ENCODE measurements around the gene ETFRF1. TPM values are rescaled to one million over a fixed set of nuclear protein-coding genes. Genes with fewer than 3 reads are reported as not detected.

The ETFRF1 gene
- total RNA-seq, 1 donor = 27.2 TPM

DNA sequence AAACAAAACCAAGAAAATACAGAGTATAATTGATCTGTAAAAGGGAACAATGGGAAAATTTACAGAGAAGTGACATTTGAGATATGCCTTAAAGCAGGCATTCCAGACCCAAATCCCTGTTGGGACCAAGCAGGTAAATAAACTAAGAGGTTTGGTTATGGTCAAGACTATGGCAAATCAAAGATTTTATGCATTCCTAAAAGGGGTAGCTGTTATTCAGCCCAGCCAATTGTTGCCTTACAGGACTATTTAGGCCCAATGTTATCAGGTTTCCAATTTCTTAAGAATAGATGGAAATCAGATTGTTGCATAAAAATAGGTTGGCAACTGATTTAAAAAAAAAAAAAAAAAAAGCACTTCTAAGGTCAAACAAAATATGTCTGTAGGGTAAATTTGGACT lies 5.4 kb upstream of the ETFRF1 start:
- no peak overlapping the region for H3K4me3 ChIP-seq (ENCODE audit: low read depth, low read length)
- DNase-seq (ENCODE audit: low read depth) = no peak
- TF ChIP-seq, protein P1, sequence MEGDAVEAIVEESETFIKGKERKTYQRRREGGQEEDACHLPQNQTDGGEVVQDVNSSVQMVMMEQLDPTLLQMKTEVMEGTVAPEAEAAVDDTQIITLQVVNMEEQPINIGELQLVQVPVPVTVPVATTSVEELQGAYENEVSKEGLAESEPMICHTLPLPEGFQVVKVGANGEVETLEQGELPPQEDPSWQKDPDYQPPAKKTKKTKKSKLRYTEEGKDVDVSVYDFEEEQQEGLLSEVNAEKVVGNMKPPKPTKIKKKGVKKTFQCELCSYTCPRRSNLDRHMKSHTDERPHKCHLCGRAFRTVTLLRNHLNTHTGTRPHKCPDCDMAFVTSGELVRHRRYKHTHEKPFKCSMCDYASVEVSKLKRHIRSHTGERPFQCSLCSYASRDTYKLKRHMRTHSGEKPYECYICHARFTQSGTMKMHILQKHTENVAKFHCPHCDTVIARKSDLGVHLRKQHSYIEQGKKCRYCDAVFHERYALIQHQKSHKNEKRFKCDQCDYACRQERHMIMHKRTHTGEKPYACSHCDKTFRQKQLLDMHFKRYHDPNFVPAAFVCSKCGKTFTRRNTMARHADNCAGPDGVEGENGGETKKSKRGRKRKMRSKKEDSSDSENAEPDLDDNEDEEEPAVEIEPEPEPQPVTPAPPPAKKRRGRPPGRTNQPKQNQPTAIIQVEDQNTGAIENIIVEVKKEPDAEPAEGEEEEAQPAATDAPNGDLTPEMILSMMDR (IDR thresholded peaks at IDR 0.05; ENCODE audit: insufficient read depth, low read depth, low read length) = no peak

DNA sequence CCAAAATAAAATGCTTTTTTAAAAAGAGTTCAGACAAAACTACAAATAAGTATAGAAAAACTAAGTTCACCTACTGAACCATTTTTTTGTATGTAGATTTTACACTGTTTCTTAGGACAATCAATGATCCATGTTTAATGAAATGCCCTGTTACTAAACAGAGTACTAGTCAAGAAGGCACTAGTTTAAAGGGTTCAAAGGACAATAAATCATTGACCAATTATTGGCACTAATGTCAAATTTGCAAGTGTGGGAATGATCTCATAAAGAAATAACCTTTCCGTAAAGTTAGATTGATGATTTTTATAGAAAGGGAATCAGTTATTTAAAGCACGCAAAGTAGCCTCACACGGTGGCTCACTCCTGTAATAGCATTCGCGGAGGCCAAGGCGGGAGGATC lies 4.2 kb upstream of the ETFRF1 start:
- no peak for DNase-seq (ENCODE audit: low read depth)
- TF ChIP-seq, protein P1 (IDR thresholded peaks at IDR 0.05; ENCODE audit: insufficient read depth, low read depth, low read length) = no peak
- H3K4me3 ChIP-seq (ENCODE audit: low read depth, low read length) = no peak overlapping the region

DNA sequence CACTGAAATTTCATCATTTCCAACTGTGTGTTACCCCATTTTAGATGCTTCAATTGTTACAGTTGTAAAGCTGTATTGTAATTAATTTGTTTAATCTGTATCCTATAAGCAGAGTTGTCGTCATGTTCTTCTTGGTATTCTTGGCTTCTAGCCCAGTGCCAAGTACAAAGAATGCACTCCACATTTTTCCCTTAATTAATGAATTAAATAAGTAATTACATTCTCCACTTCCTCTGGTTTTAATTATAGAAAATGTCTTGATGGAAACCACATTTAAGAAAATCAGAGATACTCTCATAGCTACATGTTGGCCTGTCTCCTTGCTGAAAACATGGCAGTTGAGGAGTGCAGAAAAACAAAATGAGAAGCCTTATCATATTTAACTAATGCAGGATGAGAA lies 823 bp upstream of the ETFRF1 start:
- no peak overlapping the region for H3K4me3 ChIP-seq (ENCODE audit: low read depth, low read length)
- TF ChIP-seq, protein P1 (IDR thresholded peaks at IDR 0.05; ENCODE audit: insufficient read depth, low read depth, low read length) = no peak
- DNase-seq (ENCODE audit: low read depth) = no peak

DNA sequence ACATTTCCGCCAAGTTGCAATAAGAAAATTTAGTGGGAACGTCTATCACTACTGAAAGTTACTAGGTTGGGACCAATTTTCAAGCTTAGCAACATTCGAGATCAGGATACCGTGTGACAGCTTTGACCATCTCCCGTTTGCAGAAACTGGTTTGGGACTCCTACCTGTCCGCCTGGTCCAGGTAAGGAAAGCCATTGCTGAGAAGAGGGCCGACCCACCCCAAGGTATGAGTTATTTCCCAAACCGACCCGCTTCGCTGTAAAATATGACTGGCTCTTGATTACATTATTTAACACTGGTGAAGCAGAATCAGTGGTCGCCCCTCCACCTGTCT lies 348 bp upstream of the ETFRF1 start:
- DNase-seq (ENCODE audit: low read depth) = no peak
- H3K4me3 ChIP-seq (ENCODE audit: low read depth, low read length) = peak overlapping the region; percentile 89
- TF ChIP-seq, protein P1 (IDR thresholded peaks at IDR 0.05; ENCODE audit: insufficient read depth, low read depth, low read length) = no peak

DNA sequence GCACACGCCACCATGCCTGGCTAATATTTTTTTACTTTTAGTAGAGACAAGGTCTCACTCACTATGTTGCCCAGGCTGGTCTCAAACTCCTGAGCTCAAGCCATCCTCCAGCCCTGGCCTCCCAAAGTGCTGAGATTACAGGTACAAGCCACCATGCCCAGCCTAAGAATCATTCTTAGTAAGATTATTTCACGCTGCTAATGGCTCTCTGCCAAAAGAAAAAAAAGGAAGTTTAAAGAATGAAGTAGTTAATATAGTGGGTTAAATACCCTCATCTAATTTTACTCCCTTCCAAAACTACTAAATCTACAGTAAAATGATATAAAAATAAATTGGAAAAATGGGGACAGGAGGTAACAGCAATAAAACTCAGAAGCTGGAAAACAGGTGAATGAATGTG lies 2.6 kb downstream of the ETFRF1 start:
- TF ChIP-seq, protein P1 (IDR thresholded peaks at IDR 0.05; ENCODE audit: insufficient read depth, low read depth, low read length) = no peak
- no peak overlapping the region for H3K4me3 ChIP-seq (ENCODE audit: low read depth, low read length)
- DNase-seq (ENCODE audit: low read depth) = no peak

DNA sequence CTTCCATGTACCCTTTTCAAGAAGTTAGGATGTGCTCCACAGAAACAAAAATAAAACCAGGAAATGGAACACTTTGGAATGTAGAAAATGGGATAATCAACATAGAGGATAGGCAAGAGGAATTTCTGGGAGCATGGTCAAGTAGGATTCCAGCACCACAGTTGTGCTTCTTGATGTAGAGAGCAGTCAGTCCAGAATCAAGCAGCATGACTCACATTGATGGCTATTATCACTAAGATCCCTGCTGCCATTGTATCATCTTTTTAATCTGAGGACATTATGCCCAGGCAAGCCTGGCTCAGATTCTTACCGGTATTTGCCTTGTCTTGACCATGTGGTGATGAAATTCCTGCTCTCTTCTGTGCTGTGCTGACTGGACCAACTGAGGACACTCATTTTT lies 5.7 kb downstream of the ETFRF1 start:
- no peak overlapping the region for H3K4me3 ChIP-seq (ENCODE audit: low read depth, low read length)
- TF ChIP-seq, protein P1 (IDR thresholded peaks at IDR 0.05; ENCODE audit: insufficient read depth, low read depth, low read length) = no peak
- DNase-seq (ENCODE audit: low read depth) = no peak

DNA sequence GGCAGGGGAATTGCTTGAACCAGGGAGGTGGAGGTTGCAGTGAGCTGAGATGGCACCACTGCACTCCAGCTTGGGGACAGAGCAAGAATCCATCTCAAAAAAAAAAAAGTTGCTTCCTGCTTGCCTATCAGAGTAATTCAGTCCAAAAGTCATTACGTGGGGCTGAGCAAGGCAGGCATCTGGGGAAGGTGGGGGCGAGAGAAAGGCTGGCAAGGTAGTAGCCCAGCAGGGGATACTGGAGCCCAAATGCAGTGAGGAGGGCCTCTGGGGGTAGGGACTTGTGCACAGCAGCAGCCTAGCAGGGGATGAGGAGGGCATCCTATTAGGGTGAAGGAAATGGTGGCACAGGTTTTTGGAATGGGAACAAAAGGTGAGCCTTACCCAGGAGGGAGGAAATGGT lies 7.1 kb downstream of the ETFRF1 start:
- H3K4me3 ChIP-seq (ENCODE audit: low read depth, low read length) = no peak overlapping the region
- TF ChIP-seq, protein P1 (IDR thresholded peaks at IDR 0.05; ENCODE audit: insufficient read depth, low read depth, low read length) = no peak
- DNase-seq (ENCODE audit: low read depth) = no peak
